GM08714 (cell line): ENCODE results near the gene PARN.
"Not testable (repeated sequence)": the region's sequence is repeated elsewhere in the genome, so short reads cannot be mapped to it uniquely, and the experiment has no call there.

Experiments
- H3K4me3 ChIP-seq: fragments of 200-500 bp; sonication (Bioruptor generic); 2 replicates; pipeline ENCODE4 v1.5.1; 2014; ENCODE audit warnings: mild to moderate bottlenecking, low read length, inconsistent platforms
- ZNF274 ChIP-seq: IDR thresholded peaks from 2 replicates; pipeline ENCODE4 v1.6.1; 2012; ENCODE audit warnings: mild to moderate bottlenecking, low read depth, low read length

Gene PARN

GRCh38 chr16:14449334-14449733, 180.7 kb downstream of the PARN start:
- no peak overlapping the region for H3K4me3 ChIP-seq
- TF ChIP-seq ZNF274 = no peak

GRCh38 chr16:14448879-14449278, 181.2 kb downstream of the PARN start:
- no peak overlapping the region for H3K4me3 ChIP-seq
- no peak for TF ChIP-seq ZNF274

DNA sequence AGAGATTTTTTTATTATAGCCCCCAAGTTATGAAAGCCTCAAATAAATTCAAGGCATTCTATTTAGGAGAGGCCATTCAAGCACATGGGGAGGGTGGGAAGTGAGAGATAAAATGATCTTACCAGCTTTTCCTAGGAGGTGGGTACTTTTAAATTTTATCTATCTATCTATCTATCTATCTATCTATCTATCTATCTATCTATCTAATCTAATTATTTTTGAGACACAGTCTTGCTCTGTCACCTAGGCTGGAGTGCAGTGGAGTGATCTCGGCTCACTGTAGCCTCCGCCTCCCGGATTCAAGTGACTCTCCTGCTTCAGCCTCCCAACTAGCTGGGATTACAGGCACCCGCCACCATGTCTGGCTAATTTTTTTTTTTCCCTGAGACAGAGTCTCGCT, 182.3 kb downstream of the PARN start:
- no peak for TF ChIP-seq ZNF274
- H3K4me3 ChIP-seq = no peak overlapping the region

DNA sequence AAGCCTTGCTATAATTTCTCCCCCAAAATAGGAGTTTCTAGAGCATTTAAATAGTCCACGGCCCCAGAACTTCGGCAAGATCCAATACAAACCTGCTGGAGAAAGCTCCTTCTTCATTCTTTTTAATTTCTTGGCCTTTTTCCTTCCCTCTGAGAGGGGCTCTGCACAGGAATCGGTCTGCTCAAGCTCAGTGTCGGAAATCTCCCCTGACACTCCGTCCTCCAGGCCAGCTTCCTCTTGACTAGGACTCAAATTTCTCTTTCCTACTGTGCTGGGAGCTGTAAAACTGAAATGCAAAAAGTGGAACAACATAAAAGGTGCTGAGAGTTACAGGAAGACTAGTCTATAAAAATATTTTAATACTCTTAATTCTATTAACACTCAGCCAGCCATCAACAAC, 183.3 kb downstream of the PARN start:
- no peak for TF ChIP-seq ZNF274
- H3K4me3 ChIP-seq = no peak overlapping the region

GRCh38 chr16:14445937-14446715, 183.9 kb downstream of the PARN start:
- TF ChIP-seq ZNF274 = no peak
- no peak overlapping the region for H3K4me3 ChIP-seq

GRCh38 chr16:14444979-14445810, 184.9 kb downstream of the PARN start:
- no peak for TF ChIP-seq ZNF274
- H3K4me3 ChIP-seq = no peak overlapping the region

GRCh38 chr16:14441533-14441932, 188.5 kb downstream of the PARN start:
- not testable (repeated sequence) for H3K4me3 ChIP-seq

DNA sequence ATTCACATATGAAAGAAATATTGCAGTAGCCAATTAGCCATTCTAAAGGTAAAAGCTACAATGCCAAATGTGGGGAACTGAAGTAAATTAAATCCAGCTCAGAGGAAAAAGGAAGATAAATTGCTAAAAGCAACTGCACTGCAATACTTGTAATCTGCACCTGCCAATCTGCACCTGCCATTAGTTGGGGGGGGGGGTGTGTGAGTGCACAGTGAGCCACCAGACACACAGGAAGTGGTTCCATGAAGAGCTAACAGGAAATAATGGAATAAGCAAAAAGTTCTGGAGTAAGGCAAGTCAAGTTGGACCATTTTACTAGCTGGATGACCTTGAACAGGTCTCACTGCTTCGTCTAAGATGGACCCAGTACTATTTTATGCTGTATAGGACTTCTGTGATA, 191.8 kb downstream of the PARN start:
- no peak overlapping the region for H3K4me3 ChIP-seq

GRCh38 chr16:14437426-14437825, 192.6 kb downstream of the PARN start:
- no peak for TF ChIP-seq ZNF274

More for the DNA sequence above, 191.8 kb downstream of the PARN start:
- TF ChIP-seq ZNF274 = no peak

GRCh38 chr16:14436401-14436955, 193.6 kb downstream of the PARN start:
- no peak overlapping the region for H3K4me3 ChIP-seq
- TF ChIP-seq ZNF274 = no peak

More at GRCh38 chr16:14437426-14437825, 192.6 kb downstream of the PARN start:
- H3K4me3 ChIP-seq = no peak overlapping the region

GRCh38 chr16:14434860-14435259, 195.2 kb downstream of the PARN start:
- no peak overlapping the region for H3K4me3 ChIP-seq
- TF ChIP-seq ZNF274 = no peak

GRCh38 chr16:14428971-14429637, 201.0 kb downstream of the PARN start:
- H3K4me3 ChIP-seq = not testable (repeated sequence)

DNA sequence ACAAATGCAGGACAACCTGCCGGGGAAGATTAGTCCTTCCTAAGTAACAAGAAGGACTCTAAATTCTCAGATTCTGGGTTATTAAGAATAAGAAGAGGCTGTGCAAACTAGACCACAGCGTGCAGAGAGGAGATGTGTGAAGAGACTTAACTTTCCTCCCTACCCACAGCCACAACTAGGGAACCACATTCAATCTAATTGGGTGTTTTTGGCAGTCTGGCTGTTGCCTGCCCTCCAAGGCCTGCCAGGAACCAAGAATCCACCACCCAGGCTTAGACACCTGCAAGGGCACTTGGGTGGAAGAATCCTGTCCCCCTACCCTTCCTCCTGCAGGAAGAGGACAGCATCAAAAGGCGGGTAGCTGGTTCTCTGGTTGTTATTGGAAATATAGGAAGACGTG, 202.0 kb downstream of the PARN start:
- H3K4me3 ChIP-seq = no peak overlapping the region
- no peak for TF ChIP-seq ZNF274

DNA sequence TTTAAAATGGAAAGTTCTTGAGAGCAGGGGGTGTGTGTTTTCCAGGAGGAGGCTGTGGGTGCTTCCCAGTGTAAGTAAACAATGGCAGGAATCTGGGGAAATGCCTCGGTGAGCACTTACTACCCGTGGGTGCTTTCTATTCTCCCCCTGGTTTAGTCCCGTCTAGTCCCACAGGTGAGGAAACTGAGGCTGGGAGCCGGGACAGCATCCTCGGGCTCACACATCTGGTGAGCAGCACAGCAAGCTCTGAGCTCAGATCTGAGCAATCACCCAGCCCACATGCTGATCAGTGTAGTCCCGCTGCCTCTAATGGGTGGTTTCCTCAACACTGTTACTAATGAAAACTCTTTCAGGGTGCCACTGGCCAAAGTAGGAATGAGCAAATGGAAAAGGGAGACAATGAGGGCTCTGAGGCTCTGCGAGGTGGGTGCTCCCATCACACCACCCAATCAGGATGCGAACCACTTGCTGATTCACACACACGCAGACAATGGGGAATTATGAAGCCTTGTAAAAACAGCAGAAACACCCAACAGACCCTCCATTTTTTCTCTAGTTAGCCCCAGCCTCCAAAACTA, 202.6 kb downstream of the PARN start:
- no peak overlapping the region for H3K4me3 ChIP-seq
- no peak for TF ChIP-seq ZNF274
